Globus pallidus (tissue), 1 donor: Measurements from ENCODE around the gene DEPDC7.

Experiments used
- DNase-seq: peaks from one replicate; pipeline ENCODE4 v3.0.0-alpha.2; 2015; ENCODE audit warnings: low spot score

DEPDC7 gene

DNA sequence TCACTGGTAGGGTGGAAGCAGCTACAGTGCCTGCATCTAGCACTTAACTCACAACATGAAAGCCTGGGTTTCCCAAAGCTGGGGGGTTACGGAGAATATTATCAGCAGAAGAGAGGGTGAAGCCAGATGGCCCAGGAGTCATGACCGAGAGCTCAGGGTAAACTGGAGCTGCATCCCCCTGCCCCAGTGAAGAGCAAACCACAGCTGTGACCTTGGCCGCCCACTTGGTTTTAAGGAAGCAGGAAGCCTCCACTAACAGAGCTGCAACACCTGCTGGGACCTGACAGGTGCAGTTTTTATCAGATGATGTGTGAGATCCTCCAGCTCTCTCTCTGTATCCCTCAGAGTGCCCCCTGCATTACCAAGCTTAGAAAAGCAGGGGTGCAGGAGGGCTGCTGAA lies 44.6 kb downstream of the DEPDC7 start:
- no peak for DNase-seq

DNA sequence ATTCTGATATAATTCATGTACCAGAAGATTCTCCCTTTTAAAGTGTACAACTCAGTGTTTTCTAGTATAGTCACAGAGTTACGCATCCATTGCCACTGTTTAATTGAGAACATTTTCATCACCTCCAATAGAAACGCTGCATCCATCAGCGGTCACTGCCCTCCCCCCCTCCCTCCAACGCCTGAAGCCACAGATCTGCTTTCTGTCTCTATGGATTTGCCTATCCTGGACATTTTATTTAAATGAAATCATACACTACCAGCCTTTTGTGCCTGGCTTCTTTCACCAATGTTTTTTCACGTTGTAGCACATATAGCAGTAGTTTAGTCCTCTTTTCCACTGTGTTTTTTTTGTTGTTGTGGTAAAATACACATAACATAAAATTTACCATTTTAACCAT lies 46.5 kb downstream of the DEPDC7 start:
- DNase-seq, result no peak

DNA sequence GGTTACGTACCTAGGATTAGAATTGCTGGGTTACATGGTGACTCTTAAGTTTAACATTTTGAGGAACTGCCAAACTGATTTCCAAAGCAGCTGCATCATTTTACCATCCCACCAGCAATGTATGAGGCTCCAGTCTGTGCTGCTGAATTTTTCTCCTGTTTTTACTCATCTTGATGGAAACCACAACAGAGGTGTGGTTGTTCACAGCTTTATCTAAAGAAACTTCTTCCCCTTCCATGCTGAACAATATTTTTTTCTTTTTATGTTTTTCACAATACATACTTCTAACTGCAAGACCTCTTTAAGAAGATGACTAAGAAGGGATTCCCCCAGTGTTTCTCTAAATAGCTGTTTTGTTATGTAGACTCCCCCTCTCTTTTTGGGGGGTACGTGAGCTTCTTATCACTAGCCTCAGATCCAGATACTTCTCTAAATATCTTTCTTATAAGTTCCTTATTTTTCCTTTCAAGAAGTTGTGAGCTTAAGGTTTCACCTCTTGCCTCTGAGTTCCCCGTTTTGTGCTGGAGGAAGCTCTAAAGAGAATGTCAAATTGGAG lies 47.7 kb downstream of the DEPDC7 start:
- peak; percentile 16 for DNase-seq

DNA sequence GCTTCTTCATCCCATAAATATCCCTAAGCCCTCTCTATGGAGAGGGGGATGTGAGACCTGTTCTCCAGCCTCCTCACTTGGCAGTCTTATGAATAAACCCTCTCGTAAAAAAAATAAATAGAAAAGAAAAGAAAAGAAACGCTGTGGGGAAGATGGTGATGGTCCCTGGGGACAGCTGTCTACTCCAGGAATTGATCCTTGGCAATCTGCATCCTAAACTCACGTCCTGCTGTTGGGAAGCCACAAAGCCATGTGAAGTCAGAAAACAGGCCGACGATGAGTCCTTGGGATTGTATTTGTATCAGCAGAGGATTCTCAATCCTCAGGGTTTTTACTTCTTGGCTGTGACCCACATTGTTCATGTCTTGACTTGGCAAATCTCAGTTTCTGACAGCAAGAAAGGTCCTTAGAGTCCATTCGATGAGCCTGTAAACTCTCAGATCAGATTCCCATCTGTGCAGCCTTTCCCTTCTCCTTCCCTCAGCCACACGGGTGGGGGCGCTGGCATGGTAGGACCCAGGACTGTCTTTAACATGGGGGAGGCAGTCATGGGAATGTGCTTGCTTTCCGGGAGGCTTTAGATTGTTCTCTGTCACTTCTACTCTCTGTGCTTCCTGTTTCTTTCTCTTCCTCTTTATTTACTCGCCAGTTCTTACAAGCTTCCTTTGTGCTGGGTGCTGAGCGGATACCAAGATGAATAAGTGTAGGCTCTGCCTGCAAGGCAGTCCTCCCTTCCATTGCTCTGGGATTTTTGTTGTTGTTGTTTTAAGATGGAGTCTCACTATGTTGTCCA lies 48.6 kb downstream of the DEPDC7 start:
- peak; percentile 26 for DNase-seq

DNA sequence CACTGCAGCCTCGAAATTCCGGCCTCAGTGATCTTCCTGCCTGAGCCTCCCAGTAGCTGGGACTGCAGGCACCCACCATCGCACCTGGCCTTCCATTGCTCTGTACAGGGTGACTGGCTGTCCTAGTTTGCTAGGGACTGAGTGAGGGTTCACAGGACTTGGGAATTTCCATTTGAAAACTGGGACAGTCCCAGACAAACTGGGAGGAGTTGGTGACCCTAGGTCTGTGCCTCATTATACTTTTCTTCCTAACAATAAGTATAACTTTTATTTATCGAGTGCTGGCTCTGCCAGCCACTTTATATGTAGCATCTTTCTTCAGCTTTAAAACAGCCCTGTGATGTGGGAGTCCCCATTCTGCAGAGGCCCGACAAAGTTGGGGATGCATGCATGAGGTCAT lies 49.2 kb downstream of the DEPDC7 start:
- no peak for DNase-seq

DNA sequence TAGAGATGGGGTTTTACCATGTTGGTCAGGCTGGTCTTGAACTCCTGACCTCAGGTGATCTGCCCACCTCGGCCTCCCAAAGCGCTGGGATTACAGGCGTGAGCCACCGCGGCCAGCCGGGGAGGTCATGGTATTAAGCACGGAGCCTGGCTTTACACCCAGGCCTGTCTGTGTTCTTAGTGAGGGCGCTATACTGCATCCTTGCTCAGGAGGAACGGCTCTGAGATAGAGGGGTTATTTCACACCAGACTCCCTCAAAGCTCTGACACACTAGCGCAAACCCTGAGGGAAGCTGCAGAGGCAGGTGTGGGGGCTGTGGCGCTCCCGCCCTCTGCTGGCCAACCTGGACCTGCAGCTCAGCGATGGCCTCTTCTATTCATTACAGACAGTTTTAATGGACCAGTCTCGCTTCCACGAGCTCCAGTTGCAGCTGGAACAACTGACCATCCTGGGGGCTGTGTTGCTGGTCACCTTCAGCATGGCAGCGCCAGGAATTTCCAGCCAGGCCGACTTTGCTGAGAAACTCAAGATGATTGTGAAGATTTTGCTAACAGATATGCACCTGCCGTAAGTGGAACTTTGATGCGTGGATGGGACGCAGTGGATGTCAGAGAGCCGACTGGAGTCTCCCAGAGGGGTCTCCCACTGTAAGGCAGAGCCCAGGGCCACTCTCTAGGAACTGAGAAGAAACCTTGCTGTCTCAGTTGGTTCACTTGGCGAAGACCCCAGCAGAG lies 49.9 kb downstream of the DEPDC7 start:
- DNase-seq, result peak; percentile 53

DNA sequence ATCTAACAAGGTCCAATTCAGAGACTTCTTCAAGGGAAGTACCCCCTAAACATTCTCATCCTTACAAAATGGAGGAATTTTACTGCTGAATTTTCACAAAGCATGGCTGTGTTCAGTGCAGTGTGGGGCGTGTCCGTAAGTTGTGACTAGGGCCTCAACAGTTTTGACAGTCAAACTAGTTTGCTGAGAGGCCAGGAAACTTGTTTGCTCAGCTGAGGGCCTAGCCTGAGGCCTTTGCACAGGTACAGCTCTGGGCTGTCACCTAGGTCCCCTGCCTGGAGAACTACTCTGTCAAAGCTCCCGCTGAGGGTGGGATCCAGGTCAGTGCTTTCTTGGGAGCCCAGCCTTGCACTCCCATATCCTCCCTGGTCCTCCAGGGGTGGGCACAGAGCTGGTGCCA lies 51.6 kb downstream of the DEPDC7 start:
- no peak for DNase-seq

DNA sequence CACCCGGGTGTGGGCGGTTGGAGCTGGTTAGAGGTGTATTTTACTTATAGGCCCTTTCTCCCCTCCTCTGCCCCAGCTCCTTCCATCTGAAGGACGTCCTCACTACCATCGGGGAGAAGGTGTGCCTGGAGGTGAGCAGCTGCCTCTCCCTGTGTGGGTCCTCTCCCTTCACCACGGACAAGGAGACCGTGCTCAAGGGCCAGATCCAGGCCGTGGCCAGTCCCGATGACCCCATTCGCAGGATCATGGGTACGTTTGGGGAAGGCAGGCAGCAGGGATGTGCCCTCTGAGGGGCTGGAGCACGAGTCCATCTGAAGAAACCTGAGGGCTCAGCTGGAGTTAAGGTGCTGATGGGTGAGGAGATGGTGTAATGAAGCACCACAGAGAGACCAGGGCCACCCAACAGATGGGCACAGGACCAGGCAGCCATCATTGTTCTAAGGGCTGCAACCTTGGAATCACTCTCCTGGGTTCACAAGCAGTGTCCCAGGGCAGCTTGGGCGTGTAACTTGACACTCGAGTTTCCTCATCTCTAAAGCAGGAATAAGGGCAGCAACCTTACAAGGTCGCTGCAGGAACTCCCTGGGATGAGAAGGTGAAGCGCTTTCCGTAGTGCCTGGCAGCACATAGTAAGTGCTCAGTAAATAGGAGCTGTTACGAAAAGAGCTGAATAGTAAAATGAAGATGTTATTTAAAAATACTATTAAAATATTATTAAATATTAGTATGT lies 53.1 kb downstream of the DEPDC7 start:
- DNase-seq, result no peak

DNA sequence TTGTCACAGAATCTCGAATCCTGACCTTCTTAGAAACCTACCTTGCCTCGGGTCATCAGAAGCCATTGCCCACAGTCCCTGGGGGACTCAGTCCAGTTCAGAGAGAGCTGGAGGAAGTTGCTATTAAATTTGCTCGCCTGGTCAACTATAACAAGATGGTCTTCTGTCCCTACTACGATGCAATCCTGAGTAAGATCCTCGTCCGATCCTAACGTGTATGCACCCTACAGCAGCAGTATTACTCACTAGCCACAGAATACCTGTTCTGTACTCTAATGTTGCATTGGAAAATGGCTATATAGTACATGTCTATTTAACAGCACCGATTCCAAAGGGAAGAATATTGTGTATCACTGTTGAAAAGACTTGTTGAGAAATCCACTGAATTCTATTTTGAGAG lies 56.8 kb downstream of the DEPDC7 start:
- no peak for DNase-seq
